EL (cell line): ENCODE results near the gene VAPA.

Experiments
- DNase-seq: peaks from one replicate; pipeline ENCODE4 v3.0.0-alpha.2; 2016

Gene VAPA

GRCh38 chr18:9944805-9945204, 31.0 kb downstream of the VAPA start:
- no peak for DNase-seq

- no peak for DNase-seq
Observed at GRCh38 chr18:9946831-9947230, 33.0 kb downstream of the VAPA start.

- DNase-seq: no peak
Observed at GRCh38 chr18:9947248-9947647, 33.4 kb downstream of the VAPA start.

- DNase-seq: no peak
Observed at GRCh38 chr18:9949315-9949714, 35.5 kb downstream of the VAPA start.

GRCh38 chr18:9949861-9950260, 36.0 kb downstream of the VAPA start:
- no peak for DNase-seq

GRCh38 chr18:9950289-9951016, 36.6 kb downstream of the VAPA start:
- peak; percentile 21 for DNase-seq

GRCh38 chr18:9951022-9951859, 37.4 kb downstream of the VAPA start:
- peak; percentile 63 for DNase-seq

GRCh38 chr18:9952633-9953416, 39.0 kb downstream of the VAPA start:
- peak; percentile 50 for DNase-seq

GRCh38 chr18:9958861-9959399, 45.1 kb downstream of the VAPA start:
- no peak for DNase-seq

- no peak for DNase-seq
Observed at GRCh38 chr18:9959564-9959963, 45.7 kb downstream of the VAPA start.

- no peak for DNase-seq
Observed at GRCh38 chr18:9960258-9960904, 46.6 kb downstream of the VAPA start.

GRCh38 chr18:9961041-9961440, 47.2 kb downstream of the VAPA start:
- DNase-seq: no peak

GRCh38 chr18:9965711-9966624, 52.2 kb downstream of the VAPA start:
- DNase-seq: peak; percentile 46

GRCh38 chr18:9968081-9968848, 54.4 kb downstream of the VAPA start:
- DNase-seq: no peak

GRCh38 chr18:9969247-9969646, 55.4 kb downstream of the VAPA start:
- DNase-seq: no peak

- DNase-seq: peak; percentile 74
Observed at GRCh38 chr18:9971313-9971920, 57.6 kb downstream of the VAPA start.

- DNase-seq: peak; percentile 41
Observed at GRCh38 chr18:9973470-9973869, 59.7 kb downstream of the VAPA start.

GRCh38 chr18:9974279-9974915, 60.6 kb downstream of the VAPA start:
- no peak for DNase-seq

GRCh38 chr18:9975658-9976057, 61.8 kb downstream of the VAPA start:
- no peak for DNase-seq

- no peak for DNase-seq
Observed at GRCh38 chr18:9982711-9983110, 68.9 kb downstream of the VAPA start.
